Mesenteric fat pad (tissue), 1 donor: ENCODE results near the gene CADM1. TPM values are rescaled to one million over a fixed set of nuclear protein-coding genes. Genes with fewer than 3 reads are reported as not detected.

ENCODE experiments used
- DNase-seq: peaks from one replicate; pipeline ENCODE4 v3.0.0-alpha.2; 2020; ENCODE audit warnings: low spot score
- total RNA-seq: library from RNA; stranded (reverse); fragmentation: NEBNext Ultra II Directional; extraction: Animal tissue kit (Norgen Biotek cat#: 25700); gene quantifications from one replicate; pipeline ENCODE4 v1.2.1, GENCODE V29; 2021
- donor health status: DM: yes; HTN: yes; CAD: no.

The CADM1 gene
- total RNA-seq, 1 donor from 2014 or later: 14.8 TPM

GRCh38 chr11:115286614-115287013 is 217.6 kb downstream of the CADM1 start:
- no peak for DNase-seq

GRCh38 chr11:115284773-115285172 is 219.4 kb downstream of the CADM1 start:
- no peak for DNase-seq

- DNase-seq: no peak
Observed at GRCh38 chr11:115282923-115283322, 221.3 kb downstream of the CADM1 start.

- DNase-seq: no peak
Observed at GRCh38 chr11:115280775-115281174, 223.4 kb downstream of the CADM1 start.

- no peak for DNase-seq
Observed at GRCh38 chr11:115279813-115280761, 224.1 kb downstream of the CADM1 start.

- no peak for DNase-seq
Observed at GRCh38 chr11:115276799-115277198, 227.4 kb downstream of the CADM1 start.

GRCh38 chr11:115276191-115276590 is 228.0 kb downstream of the CADM1 start:
- DNase-seq: no peak

- DNase-seq: no peak
Observed at GRCh38 chr11:115275045-115275444, 229.2 kb downstream of the CADM1 start.

- DNase-seq: no peak
Observed at GRCh38 chr11:115272925-115273324, 231.3 kb downstream of the CADM1 start.

- DNase-seq: no peak
Observed at GRCh38 chr11:115271643-115272042, 232.6 kb downstream of the CADM1 start.

GRCh38 chr11:115269191-115269950 is 234.8 kb downstream of the CADM1 start:
- DNase-seq: no peak

- no peak for DNase-seq
Observed at GRCh38 chr11:115267871-115268270, 236.3 kb downstream of the CADM1 start.

GRCh38 chr11:115267238-115267781 is 236.9 kb downstream of the CADM1 start:
- DNase-seq: no peak

- DNase-seq: no peak
Observed at GRCh38 chr11:115266066-115266639, 238.1 kb downstream of the CADM1 start.

GRCh38 chr11:115263799-115264656 is 240.2 kb downstream of the CADM1 start:
- no peak for DNase-seq

GRCh38 chr11:115258216-115258615 is 246.0 kb downstream of the CADM1 start:
- no peak for DNase-seq

GRCh38 chr11:115257678-115258077 is 246.5 kb downstream of the CADM1 start:
- DNase-seq: no peak

- no peak for DNase-seq
Observed at GRCh38 chr11:115257270-115257669, 246.9 kb downstream of the CADM1 start.

- no peak for DNase-seq
Observed at GRCh38 chr11:115256397-115257197, 247.6 kb downstream of the CADM1 start.
